Omental fat pad (tissue), 4 donors: ENCODE data around the gene C9orf72. TPM values are rescaled to one million over a fixed set of nuclear protein-coding genes. Genes with fewer than 3 reads are reported as not detected.

Source experiments
- ATAC-seq: fragments of 150-250 bp; one replicate; pipeline ENCODE4 v1.9.1; 2016; ENCODE audit warnings: mild to moderate bottlenecking, moderate library complexity; ENCODE audit not compliant: low FRiP score
- DNase-seq: peaks from one replicate; pipeline ENCODE4 v3.0.0-alpha.2; 2019; ENCODE audit warnings: low spot score
- CTCF ChIP-seq, 3 donors: fragments of 450-650 bp; IDR thresholded peaks; one replicate each; pipeline ENCODE4 v1.5.1; 2016 to 2017; ENCODE audit warnings: antibody characterized with exemption in 3 of 3, mild to moderate bottlenecking in 3 of 3, moderate library complexity in 2 of 3
- total RNA-seq, 4 donors: library from RNA; depleted of rRNA; stranded (reverse); fragments of >200 nt; gene quantifications; one replicate each; pipeline ENCODE4 v1.1.0, GENCODE V29; 2016

The C9orf72 gene
- total RNA-seq, 4 donors from 2014 or later: 28.6 to 48.6 (median 31.2) TPM

- TF ChIP-seq CTCF (IDR thresholded peaks at IDR 0.05): no peak
- no peak for DNase-seq
- no peak for ATAC-seq
Observed at GRCh38 chr9:27534658-27535209, 38.5 kb downstream of the C9orf72 start.

DNA sequence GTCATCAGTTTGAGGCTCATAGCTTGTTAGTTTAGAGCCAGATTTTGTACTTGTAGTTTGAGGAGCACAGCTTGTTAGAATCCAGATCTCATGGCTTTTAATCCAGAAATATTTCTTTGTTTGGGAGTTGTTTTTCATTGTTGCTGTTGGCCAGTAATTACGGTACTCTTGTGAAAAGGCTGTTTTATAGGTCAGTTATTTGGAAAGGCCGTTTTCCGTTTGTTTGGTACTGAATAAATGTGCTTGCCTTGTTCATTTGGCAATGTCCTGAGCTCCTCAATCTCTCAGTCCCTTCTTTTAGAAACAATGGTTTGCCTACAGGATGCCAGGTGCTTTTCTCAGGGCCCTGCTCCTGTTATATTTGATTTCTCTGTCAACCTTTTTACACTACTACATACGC, 39.1 kb downstream of the C9orf72 start:
- no peak for TF ChIP-seq CTCF (IDR thresholded peaks at IDR 0.05)
- no peak for DNase-seq
- no peak for ATAC-seq

GRCh38 chr9:27533311-27533710, 40.0 kb downstream of the C9orf72 start:
- ATAC-seq (no peak), DNase-seq (no peak)
- no peak for TF ChIP-seq CTCF (IDR thresholded peaks at IDR 0.05)

DNA sequence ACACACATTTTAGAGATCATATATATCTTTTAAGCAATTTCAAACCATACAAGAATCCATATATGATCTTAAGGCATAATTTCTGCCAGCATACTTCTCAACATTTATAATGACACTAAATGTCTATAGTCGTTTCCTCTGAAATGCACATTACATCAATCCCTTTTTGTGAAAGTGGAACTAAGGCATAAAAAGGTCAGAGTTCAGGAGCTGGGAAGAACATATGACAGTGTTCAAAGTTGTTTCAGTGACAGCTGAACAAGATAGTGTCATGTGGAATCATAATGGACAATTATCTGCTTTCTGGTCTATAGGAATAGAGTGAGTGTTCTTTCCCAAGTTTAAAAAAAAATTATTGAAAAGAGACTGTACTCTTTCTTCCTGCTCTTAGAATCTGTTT, 41.2 kb downstream of the C9orf72 start:
- DNase-seq (no peak), ATAC-seq (no peak)
- no peak for TF ChIP-seq CTCF (IDR thresholded peaks at IDR 0.05)

GRCh38 chr9:27530915-27531755, 42.1 kb downstream of the C9orf72 start:
- no peak for ATAC-seq
- no peak for TF ChIP-seq CTCF (IDR thresholded peaks at IDR 0.05)
- DNase-seq: no peak

DNA sequence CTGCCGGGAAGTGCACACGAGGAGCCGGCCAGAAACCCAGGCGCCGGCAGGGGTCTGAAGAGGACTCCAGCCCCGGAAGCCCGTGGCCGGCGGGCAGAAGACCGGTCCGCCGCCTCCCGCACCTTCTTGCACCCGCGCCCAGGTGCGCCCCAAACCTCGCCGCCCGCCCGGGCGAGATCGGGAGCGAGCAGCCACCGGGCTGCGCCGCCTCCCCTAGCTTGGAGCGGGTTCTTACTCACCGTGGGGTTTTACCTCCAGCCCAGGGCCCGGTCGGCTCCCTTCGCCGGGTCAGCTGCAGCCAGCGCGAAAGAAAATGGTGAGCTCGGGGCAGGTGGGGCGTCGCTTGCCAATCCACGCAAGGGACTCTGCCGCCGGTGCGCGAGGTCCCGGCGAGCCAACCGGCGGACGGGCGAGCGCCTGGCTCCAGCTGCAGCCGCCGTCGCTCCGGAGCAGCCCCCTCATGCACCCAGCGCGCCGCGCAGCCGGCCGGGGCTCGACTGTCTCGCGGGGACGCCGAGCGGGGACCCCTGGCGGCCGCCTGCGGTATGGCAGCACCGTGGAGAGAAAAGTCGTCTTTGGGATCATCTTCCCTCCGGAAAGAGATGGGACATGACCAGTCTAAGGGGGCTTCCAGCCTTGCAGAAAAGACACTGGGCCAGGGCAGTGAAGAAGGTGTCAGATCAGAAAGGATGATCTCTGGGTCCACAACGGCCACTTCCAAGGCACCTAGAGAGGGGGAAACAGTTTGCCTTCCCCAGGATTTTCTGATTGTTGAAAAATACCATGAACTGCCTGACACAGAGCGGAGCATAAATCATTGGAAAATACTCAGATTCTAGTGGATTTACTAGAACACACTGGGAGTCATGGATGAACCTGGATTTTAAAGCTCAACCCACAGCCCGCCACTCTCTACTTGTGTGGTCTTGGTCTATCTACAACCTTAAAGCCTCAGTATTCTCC, 43.7 kb downstream of the C9orf72 start, which contains the start of gene MOB3B:
MOB3B (minus strand) TSS at position 499 of the 963 bp plus-strand sequence. CDS start 74,264 bp downstream, outside the sequence.
- peak in 2 of 3 donors; percentile 67 to 95 for TF ChIP-seq CTCF (IDR thresholded peaks at IDR 0.05)
- peak; percentile 78 for ATAC-seq
- peak; percentile 84 for DNase-seq
